NCI-H146 treated with DMSO at 0.1 percent for 48 hours (cell line): ENCODE data around the gene TMEM266.
A peak's percentile ranks its signal among the peaks of the same experiment; 100 is the strongest.

ENCODE experiments used
- DNase-seq: peaks from one replicate; lab custom pipeline; 2025; ENCODE audit not compliant: unreplicated experiment; lab: John Stamatoyannopoulos, UW

TMEM266 gene

DNA sequence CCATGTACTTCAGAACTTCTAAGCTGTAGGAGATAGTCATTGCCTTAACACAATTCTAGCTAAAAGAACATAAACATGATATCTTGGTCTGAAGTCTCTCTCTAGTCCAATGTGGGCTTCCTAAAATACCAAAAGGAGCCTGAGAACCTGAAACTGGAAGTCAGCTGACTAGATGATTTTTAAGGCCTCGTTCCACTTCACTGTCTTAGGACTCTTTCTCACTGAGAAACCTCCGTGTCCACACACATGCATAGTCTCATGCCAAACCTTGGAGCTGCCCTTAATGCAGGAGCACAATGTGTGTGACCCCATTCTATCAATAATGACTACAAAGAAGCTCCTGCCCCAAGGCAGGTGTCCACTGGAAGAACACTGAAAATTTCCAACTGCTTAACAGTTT lies 163.7 kb downstream of the TMEM266 start:
- no peak for DNase-seq

DNA sequence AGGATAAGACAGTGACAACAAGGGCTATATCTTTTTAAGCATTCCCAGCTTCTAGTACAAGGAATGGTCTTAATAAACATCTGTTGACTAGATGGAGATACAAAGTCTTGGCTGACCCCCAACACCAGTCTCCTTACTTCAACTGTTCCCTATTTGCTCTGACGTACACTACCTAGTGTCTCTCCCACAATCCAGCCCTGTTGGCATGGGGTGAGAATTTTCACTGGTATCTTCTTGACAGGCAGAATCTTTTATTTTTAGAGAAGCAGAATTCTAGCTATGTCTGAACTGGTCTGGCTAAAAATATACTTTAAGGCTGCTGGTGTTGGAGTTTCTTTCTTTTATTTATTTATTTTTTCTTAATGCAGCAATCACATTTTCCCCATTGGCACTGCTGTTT lies 169.5 kb downstream of the TMEM266 start:
- DNase-seq = no peak

DNA sequence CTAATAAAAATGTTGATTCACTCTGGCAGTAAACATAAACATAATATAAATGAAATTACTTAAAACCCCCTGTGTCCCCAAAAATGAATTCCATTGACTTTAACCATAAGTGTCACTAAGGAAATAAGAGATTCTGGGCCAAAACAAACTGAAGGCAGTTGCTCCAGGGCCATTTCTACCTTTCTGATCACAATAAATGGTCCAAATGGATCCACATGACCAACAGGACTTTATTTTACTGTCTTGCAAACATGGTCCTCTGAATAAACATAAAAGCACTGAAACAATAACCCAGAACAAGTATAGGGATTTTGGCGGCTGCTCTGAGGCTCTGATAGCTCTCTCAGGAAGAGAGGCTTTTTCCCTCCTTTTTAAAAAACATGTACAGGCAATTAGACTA lies 174.1 kb downstream of the TMEM266 start:
- no peak for DNase-seq

DNA sequence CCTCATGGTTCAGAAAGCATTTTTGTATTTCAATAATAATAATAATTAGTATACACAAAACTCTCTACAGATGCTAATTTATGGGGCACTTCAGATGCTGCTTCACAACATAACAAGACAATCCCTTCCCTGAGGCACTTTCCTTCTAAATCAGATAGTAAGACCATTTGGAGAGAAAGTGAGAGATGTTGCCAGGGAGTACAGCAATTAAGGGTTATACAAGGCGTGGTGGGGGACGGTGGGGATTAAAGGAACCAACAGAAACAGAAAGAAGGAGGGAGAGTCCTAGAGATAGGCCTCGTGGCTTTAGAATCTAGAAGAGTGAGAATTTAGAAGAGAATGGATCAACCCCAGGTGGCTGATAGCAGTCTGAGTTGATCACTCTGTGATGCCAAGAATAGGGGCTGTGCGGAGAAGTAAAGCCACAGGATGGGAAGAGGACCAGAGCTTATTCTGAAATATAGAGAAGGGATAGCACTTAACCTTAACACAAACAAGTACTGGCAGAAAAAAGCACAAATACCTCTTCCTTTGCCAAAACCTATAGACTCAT lies 174.6 kb downstream of the TMEM266 start:
- DNase-seq = peak; percentile 4

DNA sequence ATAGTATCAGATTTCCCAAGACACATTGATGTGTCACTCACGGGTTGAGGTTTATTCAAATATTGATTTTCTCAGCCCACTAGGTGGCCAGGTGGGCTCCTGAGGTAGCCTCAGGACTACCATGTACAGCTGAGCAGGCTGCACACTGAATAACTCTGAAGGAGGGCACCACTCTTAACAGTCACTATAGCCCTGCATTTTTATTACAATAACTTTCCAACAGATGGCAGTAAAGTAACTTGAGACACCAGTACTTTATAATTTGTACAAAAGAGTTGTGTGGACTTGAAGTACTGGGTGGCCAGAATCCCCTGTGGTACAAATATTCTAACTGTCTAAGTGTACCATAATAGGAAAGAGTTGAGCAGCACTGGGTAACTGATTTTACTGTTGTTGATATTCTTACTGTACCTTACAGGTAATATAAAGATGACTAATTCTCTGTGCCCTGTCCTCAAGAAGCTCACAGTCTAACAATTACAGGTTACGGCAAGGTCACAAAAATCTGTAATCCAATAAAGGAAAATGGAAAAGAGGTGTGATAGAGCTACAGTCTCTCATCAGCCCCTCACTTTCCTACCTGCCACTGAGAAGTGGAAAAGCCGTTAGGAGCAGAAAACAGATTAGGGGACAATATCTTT lies 175.5 kb downstream of the TMEM266 start:
- peak; percentile 46 for DNase-seq

DNA sequence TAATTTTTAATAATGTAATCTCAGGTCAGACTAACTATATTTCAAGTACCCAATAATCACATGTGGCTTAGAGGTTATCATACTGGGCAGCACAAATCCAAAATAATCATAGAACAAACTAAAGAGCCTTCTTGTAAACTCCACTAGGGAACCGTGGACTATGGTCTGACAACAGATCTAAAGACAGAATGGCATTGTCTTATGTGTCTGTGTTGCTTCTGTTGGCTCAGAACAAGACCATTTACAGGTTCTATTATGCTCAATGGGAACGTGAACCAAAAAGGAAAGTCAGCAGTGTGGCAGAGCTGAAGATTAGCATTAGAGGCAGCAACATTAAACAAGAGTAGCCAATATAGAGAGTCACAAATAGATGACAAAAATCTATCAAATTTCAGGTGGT lies 176.6 kb downstream of the TMEM266 start:
- no peak for DNase-seq

DNA sequence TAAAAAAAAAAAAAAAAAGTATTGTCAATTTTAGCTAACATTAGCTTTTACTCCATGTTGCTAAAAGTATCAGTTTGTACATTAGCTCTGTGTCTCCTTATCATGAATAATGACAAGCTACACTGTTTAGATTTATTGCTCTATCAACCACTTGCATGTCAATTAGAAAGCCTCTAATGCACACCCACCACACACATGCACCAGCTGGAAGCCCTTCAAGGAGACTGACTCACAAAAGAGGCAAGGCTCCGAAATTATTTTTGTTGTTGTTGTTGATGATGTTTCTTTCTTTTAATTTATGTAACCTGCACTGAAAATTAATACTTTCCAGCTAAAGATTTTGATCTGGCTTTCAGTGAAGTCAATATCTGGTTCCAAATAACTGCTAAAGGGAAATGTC lies 180.0 kb downstream of the TMEM266 start:
- DNase-seq = no peak

DNA sequence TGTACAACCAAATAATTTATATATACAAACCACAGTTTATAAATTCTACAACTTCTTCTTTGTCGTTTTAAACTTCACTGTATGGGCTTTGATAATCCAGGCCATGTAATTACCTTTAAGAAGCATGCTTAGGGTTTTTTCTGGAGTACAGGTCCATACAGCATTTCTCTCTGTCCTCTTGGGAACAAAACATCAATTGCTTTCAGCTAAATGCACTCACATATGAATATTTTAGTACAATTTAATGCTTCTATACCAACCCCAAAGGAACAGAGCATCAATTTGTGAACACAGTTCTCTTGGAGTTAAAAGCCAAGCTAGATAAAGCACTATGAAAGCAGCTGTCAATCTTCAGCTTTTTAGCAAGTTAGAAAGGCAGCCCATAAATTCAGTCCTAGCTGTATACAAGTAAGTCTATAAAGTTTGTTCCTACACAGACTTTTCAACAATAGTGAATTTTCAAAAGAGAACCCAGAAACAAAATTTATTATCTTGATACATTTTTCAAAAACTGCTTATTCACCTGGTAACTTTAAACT lies 185.4 kb downstream of the TMEM266 start:
- no peak for DNase-seq

DNA sequence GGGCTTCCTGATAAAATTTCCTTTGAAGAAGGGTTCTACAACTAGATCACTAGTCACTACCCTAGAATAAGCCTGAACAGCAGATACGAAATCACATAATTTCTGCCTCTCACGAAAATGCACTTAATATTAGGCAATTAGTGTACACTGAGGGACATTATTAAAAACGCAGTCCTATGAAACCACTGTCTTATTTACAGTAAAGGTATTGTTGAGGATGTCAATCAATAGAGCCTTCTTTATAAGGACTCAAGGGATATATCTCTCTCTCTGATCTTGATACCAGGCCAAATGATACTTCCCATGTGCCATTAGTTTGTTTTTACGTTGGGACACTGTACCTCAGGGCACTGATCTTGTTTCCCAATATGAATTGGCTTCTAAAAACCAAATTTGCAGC lies 191.9 kb downstream of the TMEM266 start:
- DNase-seq = no peak

DNA sequence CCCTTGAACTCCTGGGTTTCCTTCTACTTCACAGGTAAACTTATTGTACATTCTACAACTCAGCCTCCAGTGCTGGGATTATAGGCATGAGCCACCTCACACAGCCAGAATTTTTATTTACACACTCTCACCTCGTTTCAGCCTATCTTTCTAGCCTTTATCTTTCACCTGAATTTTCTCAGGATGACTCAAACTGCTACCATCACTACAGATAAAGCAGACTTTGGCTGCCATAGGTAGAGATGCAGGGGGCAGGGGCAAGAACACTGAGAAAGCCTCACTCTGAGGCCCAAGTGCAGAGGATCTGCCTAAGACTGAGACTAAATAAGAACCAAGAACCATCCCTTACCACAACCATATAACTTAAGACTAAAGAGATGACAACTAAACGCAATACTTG lies 192.5 kb downstream of the TMEM266 start:
- DNase-seq = no peak

DNA sequence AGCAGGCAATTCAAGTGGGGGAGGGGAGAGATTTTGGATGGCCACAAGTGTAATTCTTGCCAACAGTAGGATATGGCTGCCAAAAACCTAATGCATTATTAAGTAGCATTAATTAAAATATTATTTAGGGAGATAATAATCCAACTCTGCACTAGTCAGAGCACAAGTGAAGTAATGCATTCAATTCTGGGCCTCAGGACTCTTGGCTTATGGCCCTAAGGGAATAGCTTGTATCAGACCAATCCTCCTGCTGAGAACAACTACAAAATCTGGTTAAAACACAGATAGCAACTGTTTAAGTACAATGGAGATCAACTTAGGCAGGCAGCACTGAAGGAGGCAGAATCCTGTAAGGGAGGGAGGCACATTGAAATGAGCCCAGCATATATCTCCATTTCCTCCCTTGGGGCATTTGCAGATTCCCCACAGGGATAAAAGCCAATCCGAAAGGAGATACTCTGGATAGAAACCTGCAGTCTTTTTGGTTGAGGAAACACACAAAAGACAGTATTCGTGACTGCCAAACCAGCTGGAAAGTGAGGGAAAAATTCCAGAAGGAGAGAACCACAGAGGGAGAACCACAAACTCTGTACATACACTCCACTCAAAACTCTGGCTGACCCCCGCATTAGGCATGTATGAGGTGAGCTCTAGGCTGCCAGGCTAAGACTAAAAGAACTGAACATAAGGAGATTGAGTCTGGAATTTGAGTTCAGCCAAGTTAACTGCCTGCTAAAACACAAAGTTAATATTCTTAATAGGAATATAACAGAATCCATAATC lies 194.1 kb downstream of the TMEM266 start:
- DNase-seq = peak; percentile 3
